ENCODE results near the gene MICAL3. TPM values are rescaled to one million over a fixed set of nuclear protein-coding genes. Genes with fewer than 3 reads are reported as not detected.

MICAL3 gene
- total RNA-seq, 1 experiment from 2014 or later: 23.7 TPM

DNA sequence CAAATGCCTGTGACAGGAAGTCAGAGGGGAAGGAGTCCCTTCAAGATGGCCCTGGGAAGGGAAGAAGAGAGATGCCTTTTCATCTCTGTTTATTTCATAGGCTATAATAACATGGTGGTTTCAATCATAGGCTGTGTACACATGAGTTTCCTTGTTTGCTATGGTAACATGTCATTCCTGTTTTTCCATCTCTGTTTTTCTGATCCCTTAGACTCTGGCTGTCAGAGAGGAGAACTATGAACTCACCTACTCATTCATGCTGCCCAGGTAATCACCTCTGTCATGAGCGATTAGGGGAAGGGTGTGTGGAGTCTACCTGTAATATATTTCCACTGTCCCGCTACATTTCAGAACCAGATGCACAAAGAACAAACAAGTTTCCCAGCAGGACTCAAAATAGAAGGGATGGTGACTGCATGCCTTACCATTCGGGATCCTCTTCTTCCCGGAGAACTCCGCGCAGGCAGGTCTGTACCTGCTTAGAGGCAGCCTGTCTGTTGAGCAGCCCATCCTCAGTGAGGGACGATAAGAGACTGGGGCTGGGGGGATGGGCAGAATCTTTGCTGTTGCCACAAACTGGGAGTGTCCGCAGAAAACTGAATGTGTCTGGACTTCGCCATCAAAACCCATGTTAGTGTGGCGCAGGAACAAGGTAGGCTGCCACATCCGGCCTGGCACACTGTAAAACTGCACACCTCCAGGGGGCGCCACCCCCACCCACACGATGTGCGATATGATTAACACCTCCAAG, 46.4 kb upstream of the MICAL3 start:
- peak overlapping the region; percentile 30; the same call in 1 of the 2 replicates for H2AFZ ChIP-seq (ENCODE audit: low read length)
- no TSS peak for BruUV-seq (replicated peaks)
- H3K9ac ChIP-seq (ENCODE audit: low read length): no peak overlapping the region
- no peaks in the 10 kb centered on the region for H4K20me1 ChIP-seq (ENCODE audit: low read length)
- H3K36me3 ChIP-seq (ENCODE audit: low read depth, low read length): no peaks in the 10 kb centered on the region
- no peaks in the 10 kb centered on the region for H3K27me3 ChIP-seq (ENCODE audit: low read length)
- DNase-seq (peak; percentile 46), ATAC-seq (peak; percentile 50)
- no peaks in the 10 kb centered on the region for H3K79me2 ChIP-seq (ENCODE audit: low read length)
- H3K4me1 ChIP-seq (ENCODE audit: insufficient read depth, low read length): peaks cover 11% of the 10 kb centered on the region
- H3F3A ChIP-seq (ENCODE audit: low read length, unreplicated experiment): no peaks in the 10 kb centered on the region
- H3K4me3 ChIP-seq (ENCODE audit: low read length): no peak overlapping the region
- H3K4me2 ChIP-seq (ENCODE audit: low read length): no peak overlapping the region
- TF ChIP-seq EZH2phosphoT487 (IDR thresholded peaks at IDR 0.05; ENCODE audit: borderline replicate concordance, low read length) (no peak), CTCF (conservative IDR thresholded peaks at IDR 0.05; ENCODE audit: low read depth, low read length) (peak; percentile 51)
- H3K9me2 ChIP-seq (replicated peaks; ENCODE audit: low read length): no peaks in the 10 kb centered on the region
- POLR2A ChIA-PET (ENCODE audit: unreplicated experiment): no interaction called here
- H3K9me3 ChIP-seq (ENCODE audit: low read length): no peaks in the 10 kb centered on the region
- H3K27ac ChIP-seq (ENCODE audit: low read length): peak overlapping the region; percentile 25; the same call in 1 of the 2 replicates
- intact Hi-C loops (cut with micrococcal nuclease): no loop called here
- CTCF ChIA-PET: no interaction called here

GRCh38 chr22:18070041-18070440, 45.7 kb upstream of the MICAL3 start:
- H3K4me3 ChIP-seq (ENCODE audit: low read length): no peak overlapping the region
- no peak overlapping the region for H3K4me2 ChIP-seq (ENCODE audit: low read length)
- H3K9ac ChIP-seq (ENCODE audit: low read length): no peak overlapping the region
- ATAC-seq (no peak), DNase-seq (no peak)
- no peaks in the 10 kb centered on the region for H3K79me2 ChIP-seq (ENCODE audit: low read length)
- H3F3A ChIP-seq (ENCODE audit: low read length, unreplicated experiment): no peaks in the 10 kb centered on the region
- no peak overlapping the region for H3K27ac ChIP-seq (ENCODE audit: low read length)
- H3K4me1 ChIP-seq (ENCODE audit: insufficient read depth, low read length): peaks cover 17% of the 10 kb centered on the region
- H3K9me3 ChIP-seq (ENCODE audit: low read length): no peaks in the 10 kb centered on the region
- H4K20me1 ChIP-seq (ENCODE audit: low read length): no peaks in the 10 kb centered on the region
- no peaks in the 10 kb centered on the region for H3K27me3 ChIP-seq (ENCODE audit: low read length)
- no peak overlapping the region for H2AFZ ChIP-seq (ENCODE audit: low read length)
- ChIA-PET CTCF (no interaction called here), POLR2A (ENCODE audit: unreplicated experiment) (no interaction called here)
- TF ChIP-seq CTCF (conservative IDR thresholded peaks at IDR 0.05; ENCODE audit: low read depth, low read length): no peak
- TF ChIP-seq EZH2phosphoT487 (IDR thresholded peaks at IDR 0.05; ENCODE audit: borderline replicate concordance, low read length): no peak
- no peak for TF ChIP-seq EZH2 (IDR thresholded peaks at IDR 0.05; ENCODE audit: low read length, unreplicated experiment)
- intact Hi-C loops (cut with micrococcal nuclease): no loop called here
- no peaks in the 10 kb centered on the region for H3K36me3 ChIP-seq (ENCODE audit: low read depth, low read length)
- BruUV-seq (replicated peaks): no TSS peak
- no peaks in the 10 kb centered on the region for H3K9me2 ChIP-seq (replicated peaks; ENCODE audit: low read length)

- Histone ChIP-seq H3K9me3 (ENCODE audit: low read length) (no peaks in the 10 kb centered on the region), H3K79me2 (ENCODE audit: low read length) (no peaks in the 10 kb centered on the region), H3K4me2 (ENCODE audit: low read length) (no peak overlapping the region), H4K20me1 (ENCODE audit: low read length) (no peaks in the 10 kb centered on the region), H3K9me2 (replicated peaks; ENCODE audit: low read length) (no peaks in the 10 kb centered on the region), H3K4me1 (ENCODE audit: insufficient read depth, low read length) (peaks cover 25% of the 10 kb centered on the region), H3K27ac (ENCODE audit: low read length) (no peak overlapping the region), H3K4me3 (ENCODE audit: low read length) (no peak overlapping the region), H3K9ac (ENCODE audit: low read length) (no peak overlapping the region), H3F3A (ENCODE audit: low read length, unreplicated experiment) (no peaks in the 10 kb centered on the region), H2AFZ (ENCODE audit: low read length) (no peak overlapping the region), H3K27me3 (ENCODE audit: low read length) (no peaks in the 10 kb centered on the region), H3K36me3 (ENCODE audit: low read depth, low read length) (no peaks in the 10 kb centered on the region)
- CTCF ChIA-PET: no interaction called here
- intact Hi-C loops (cut with micrococcal nuclease): no loop called here
- no TSS peak for BruUV-seq (replicated peaks)
- POLR2A ChIA-PET (ENCODE audit: unreplicated experiment): no interaction called here
- DNase-seq (no peak), ATAC-seq (no peak)
- no peak for TF ChIP-seq EZH2 (IDR thresholded peaks at IDR 0.05; ENCODE audit: low read length, unreplicated experiment)
- TF ChIP-seq CTCF (conservative IDR thresholded peaks at IDR 0.05; ENCODE audit: low read depth, low read length): no peak
- TF ChIP-seq EZH2phosphoT487 (IDR thresholded peaks at IDR 0.05; ENCODE audit: borderline replicate concordance, low read length): no peak
These were observed 44.7 kb upstream of the MICAL3 start for GRCh38 chr22:18069041-18069440.
